Keratinocyte (primary cell): Measurements from ENCODE around the gene TACR2.

ENCODE experiments used
- EZH2 ChIP-seq: IDR thresholded peaks from one replicate; pipeline ENCODE4 v1.6.1; 2012; ENCODE audit warnings: inconsistent platforms, mild to moderate bottlenecking, low read length, moderate library complexity
- TF ChIP-seq, protein P1 (sequence below), 3 experiments: IDR thresholded peaks in 1 of 3; conservative IDR thresholded peaks in 1 of 3; optimal IDR thresholded peaks in 1 of 3; 2 replicates in 2 of 3; 3 replicates in 1 of 3; pipeline versions ENCODE3 to v1.5.1; 2011; ENCODE audit warnings: low read length in 3 of 3, mild to moderate bottlenecking in 3 of 3, moderate library complexity in 2 of 3, control low read depth in 1 of 3, inconsistent platforms in 1 of 3; ENCODE audit not compliant: insufficient read depth in 2 of 3; ENCODE audit errors: extremely low read depth in 1 of 3

DNA sequence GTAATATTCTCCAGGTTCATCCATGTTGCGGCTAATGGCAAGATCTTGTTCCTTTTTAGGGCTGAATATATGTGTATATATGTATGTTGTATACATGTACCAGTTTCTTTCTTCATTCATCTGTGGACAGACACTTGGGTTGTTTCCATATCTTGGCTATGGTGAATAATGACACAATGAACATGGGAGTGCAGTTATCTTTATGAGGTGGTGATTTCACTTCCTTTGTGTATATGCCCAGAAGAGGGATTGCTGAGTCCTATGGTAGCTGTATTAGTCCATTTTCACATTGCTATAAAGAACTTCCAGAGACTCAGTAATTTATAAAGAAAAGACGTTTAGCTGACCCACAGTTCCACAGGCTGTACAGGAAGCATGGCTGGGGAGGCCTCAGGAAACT is 17.5 kb upstream of the TACR2 start:
- TF ChIP-seq, protein P1, sequence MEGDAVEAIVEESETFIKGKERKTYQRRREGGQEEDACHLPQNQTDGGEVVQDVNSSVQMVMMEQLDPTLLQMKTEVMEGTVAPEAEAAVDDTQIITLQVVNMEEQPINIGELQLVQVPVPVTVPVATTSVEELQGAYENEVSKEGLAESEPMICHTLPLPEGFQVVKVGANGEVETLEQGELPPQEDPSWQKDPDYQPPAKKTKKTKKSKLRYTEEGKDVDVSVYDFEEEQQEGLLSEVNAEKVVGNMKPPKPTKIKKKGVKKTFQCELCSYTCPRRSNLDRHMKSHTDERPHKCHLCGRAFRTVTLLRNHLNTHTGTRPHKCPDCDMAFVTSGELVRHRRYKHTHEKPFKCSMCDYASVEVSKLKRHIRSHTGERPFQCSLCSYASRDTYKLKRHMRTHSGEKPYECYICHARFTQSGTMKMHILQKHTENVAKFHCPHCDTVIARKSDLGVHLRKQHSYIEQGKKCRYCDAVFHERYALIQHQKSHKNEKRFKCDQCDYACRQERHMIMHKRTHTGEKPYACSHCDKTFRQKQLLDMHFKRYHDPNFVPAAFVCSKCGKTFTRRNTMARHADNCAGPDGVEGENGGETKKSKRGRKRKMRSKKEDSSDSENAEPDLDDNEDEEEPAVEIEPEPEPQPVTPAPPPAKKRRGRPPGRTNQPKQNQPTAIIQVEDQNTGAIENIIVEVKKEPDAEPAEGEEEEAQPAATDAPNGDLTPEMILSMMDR (optimal IDR thresholded peaks at IDR 0.05 in 1 of 3, IDR thresholded peaks at IDR 0.05 in 1 of 3, conservative IDR thresholded peaks at IDR 0.05 in 1 of 3; ENCODE audit: extremely low read depth in 1 of 3, insufficient read depth in 2 of 3, low read length in 3 of 3), result no peak
- TF ChIP-seq EZH2, result no peak
